ENCODE measurements around the gene INPP5A. TPM values are rescaled to one million over a fixed set of nuclear protein-coding genes. Genes with fewer than 3 reads are reported as not detected.
"Not testable (repeated sequence)": the region's sequence is repeated elsewhere in the genome, so short reads cannot be mapped to it uniquely, and the experiment has no call there.

Gene INPP5A
- total RNA-seq, 3 donors from 2014 or later: 26.6 to 50.6 (median 38.7) TPM

- TF ChIP-seq POLR2A (IDR thresholded peaks at IDR 0.05): no peak
- no peak for TF ChIP-seq CTCF (IDR thresholded peaks at IDR 0.05)
- no peak for TF ChIP-seq POLR2AphosphoS5 (IDR thresholded peaks at IDR 0.05)
- intact Hi-C loops (cut with DNase I; ENCODE audit: low total_unique reads): no loop called here
- DNase-seq (ENCODE audit: low spot score in 2 of 2): no peak
- no peaks in the 10 kb centered on the region for H3K4me1 ChIP-seq
- H3K9me3 ChIP-seq: no peaks in the 10 kb centered on the region
- no peak overlapping the region for H3K27ac ChIP-seq
- no peaks in the 10 kb centered on the region for H3K36me3 ChIP-seq
- no peak overlapping the region for H3K4me3 ChIP-seq
- no peaks in the 10 kb centered on the region for H3K27me3 ChIP-seq
Observed at GRCh38 chr10:132765435-132765834, 227.8 kb downstream of the INPP5A start.

GRCh38 chr10:132766291-132766690, 228.7 kb downstream of the INPP5A start:
- TF ChIP-seq POLR2AphosphoS5 (IDR thresholded peaks at IDR 0.05): no peak
- no peak for TF ChIP-seq CTCF (IDR thresholded peaks at IDR 0.05)
- TF ChIP-seq POLR2A (IDR thresholded peaks at IDR 0.05): no peak
- no peaks in the 10 kb centered on the region for H3K9me3 ChIP-seq
- no peaks in the 10 kb centered on the region for H3K36me3 ChIP-seq
- no peak overlapping the region for H3K27ac ChIP-seq
- no peaks in the 10 kb centered on the region for H3K4me1 ChIP-seq
- intact Hi-C loops (cut with DNase I; ENCODE audit: low total_unique reads): no loop called here
- no peak for DNase-seq (ENCODE audit: low spot score in 2 of 2)
- no peaks in the 10 kb centered on the region for H3K27me3 ChIP-seq
- H3K4me3 ChIP-seq: no peak overlapping the region

GRCh38 chr10:132768346-132769248, 231.0 kb downstream of the INPP5A start:
- intact Hi-C loops (cut with DNase I; ENCODE audit: low total_unique reads): no loop called here
- TF ChIP-seq POLR2A (IDR thresholded peaks at IDR 0.05) (no peak), CTCF (IDR thresholded peaks at IDR 0.05) (no peak), POLR2AphosphoS5 (IDR thresholded peaks at IDR 0.05) (no peak)
- no peaks in the 10 kb centered on the region for H3K9me3 ChIP-seq
- no peaks in the 10 kb centered on the region for H3K4me1 ChIP-seq
- no peaks in the 10 kb centered on the region for H3K36me3 ChIP-seq
- H3K4me3 ChIP-seq: no peak overlapping the region
- H3K27me3 ChIP-seq: no peaks in the 10 kb centered on the region
- no peak overlapping the region for H3K27ac ChIP-seq
- no peak for DNase-seq (ENCODE audit: low spot score in 2 of 2)

GRCh38 chr10:132770061-132771021, 232.8 kb downstream of the INPP5A start:
- Histone ChIP-seq H3K4me3 (no peak overlapping the region), H3K27me3 (no peaks in the 10 kb centered on the region), H3K27ac (no peak overlapping the region), H3K9me3 (no peaks in the 10 kb centered on the region), H3K4me1 (no peaks in the 10 kb centered on the region), H3K36me3 (no peaks in the 10 kb centered on the region)
- TF ChIP-seq POLR2A (IDR thresholded peaks at IDR 0.05): no peak
- TF ChIP-seq CTCF (IDR thresholded peaks at IDR 0.05): no peak
- no peak for TF ChIP-seq POLR2AphosphoS5 (IDR thresholded peaks at IDR 0.05)
- intact Hi-C loops (cut with DNase I; ENCODE audit: low total_unique reads): no loop called here
- no peak for DNase-seq (ENCODE audit: low spot score in 2 of 2)

- DNase-seq (ENCODE audit: low spot score in 2 of 2); intact Hi-C loops (cut with DNase I; ENCODE audit: low total_unique reads); H3K27me3 ChIP-seq; H3K36me3 ChIP-seq; H3K27ac ChIP-seq; H3K4me1 ChIP-seq; H3K9me3 ChIP-seq; H3K4me3 ChIP-seq: not testable (repeated sequence)
Observed at GRCh38 chr10:132772816-132773215, 235.2 kb downstream of the INPP5A start.
